Measurements from ENCODE around the gene ASCL5.

ASCL5 gene

GRCh38 chr1:201072149-201072548, 54.8 kb downstream of the ASCL5 start:
- no peaks in the 10 kb centered on the region for H3K36me3 ChIP-seq (ENCODE audit: control insufficient read depth, low read depth, low read length)
- H3K4me1 ChIP-seq (ENCODE audit: control insufficient read depth, low read depth, low read length): no peaks in the 10 kb centered on the region
- H3K27ac ChIP-seq (ENCODE audit: low read length): no peak overlapping the region
- no peaks in the 10 kb centered on the region for H3K9me3 ChIP-seq (ENCODE audit: control insufficient read depth, low read depth, low read length)
- H3K9ac ChIP-seq (ENCODE audit: low read length): no peak overlapping the region
- H3K27me3 ChIP-seq (ENCODE audit: control insufficient read depth, insufficient read depth, low read length): no peaks in the 10 kb centered on the region
- H3K4me3 ChIP-seq (ENCODE audit: low read length): no peak overlapping the region

- no peak overlapping the region for H3K27ac ChIP-seq (ENCODE audit: low read length)
- no peak overlapping the region for H3K9ac ChIP-seq (ENCODE audit: low read length)
- H3K4me3 ChIP-seq (ENCODE audit: low read length): no peak overlapping the region
- H3K9me3 ChIP-seq (ENCODE audit: control insufficient read depth, low read depth, low read length): no peaks in the 10 kb centered on the region
- H3K4me1 ChIP-seq (ENCODE audit: control insufficient read depth, low read depth, low read length): no peaks in the 10 kb centered on the region
- H3K27me3 ChIP-seq (ENCODE audit: control insufficient read depth, insufficient read depth, low read length): no peaks in the 10 kb centered on the region
- no peaks in the 10 kb centered on the region for H3K36me3 ChIP-seq (ENCODE audit: control insufficient read depth, low read depth, low read length)
These were observed 57.3 kb downstream of the ASCL5 start for GRCh38 chr1:201069636-201070035.

- Histone ChIP-seq H3K9ac (ENCODE audit: low read length) (no peak overlapping the region), H3K27ac (ENCODE audit: low read length) (no peak overlapping the region), H3K4me1 (ENCODE audit: control insufficient read depth, low read depth, low read length) (no peaks in the 10 kb centered on the region), H3K4me3 (ENCODE audit: low read length) (no peak overlapping the region), H3K27me3 (ENCODE audit: control insufficient read depth, insufficient read depth, low read length) (no peaks in the 10 kb centered on the region), H3K9me3 (ENCODE audit: control insufficient read depth, low read depth, low read length) (no peaks in the 10 kb centered on the region), H3K36me3 (ENCODE audit: control insufficient read depth, low read depth, low read length) (no peaks in the 10 kb centered on the region)
These were observed 58.0 kb downstream of the ASCL5 start for GRCh38 chr1:201068976-201069375.

GRCh38 chr1:201066986-201067385, 60.0 kb downstream of the ASCL5 start:
- H3K4me3 ChIP-seq (ENCODE audit: low read length): no peak overlapping the region
- H3K4me1 ChIP-seq (ENCODE audit: control insufficient read depth, low read depth, low read length): peaks cover 5% of the 10 kb centered on the region
- H3K27me3 ChIP-seq (ENCODE audit: control insufficient read depth, insufficient read depth, low read length): no peaks in the 10 kb centered on the region

GRCh38 chr1:201065686-201066085, 61.3 kb downstream of the ASCL5 start:
- H3K36me3 ChIP-seq (ENCODE audit: control insufficient read depth, low read depth, low read length): no peaks in the 10 kb centered on the region
- H3K9ac ChIP-seq (ENCODE audit: low read length): no peak overlapping the region
- no peaks in the 10 kb centered on the region for H3K9me3 ChIP-seq (ENCODE audit: control insufficient read depth, low read depth, low read length)
- peaks cover 5% of the 10 kb centered on the region for H3K4me1 ChIP-seq (ENCODE audit: control insufficient read depth, low read depth, low read length)
- H3K27me3 ChIP-seq (ENCODE audit: control insufficient read depth, insufficient read depth, low read length): no peaks in the 10 kb centered on the region
- H3K27ac ChIP-seq (ENCODE audit: low read length): no peak overlapping the region
- H3K4me3 ChIP-seq (ENCODE audit: low read length): no peak overlapping the region

More at GRCh38 chr1:201066986-201067385, 60.0 kb downstream of the ASCL5 start:
- no peaks in the 10 kb centered on the region for H3K36me3 ChIP-seq (ENCODE audit: control insufficient read depth, low read depth, low read length)
- no peak overlapping the region for H3K27ac ChIP-seq (ENCODE audit: low read length)
- H3K9me3 ChIP-seq (ENCODE audit: control insufficient read depth, low read depth, low read length): no peaks in the 10 kb centered on the region
- no peak overlapping the region for H3K9ac ChIP-seq (ENCODE audit: low read length)

GRCh38 chr1:201064806-201065205, 62.2 kb downstream of the ASCL5 start:
- H3K9me3 ChIP-seq (ENCODE audit: control insufficient read depth, low read depth, low read length): no peaks in the 10 kb centered on the region
- H3K27ac ChIP-seq (ENCODE audit: low read length): no peak overlapping the region
- no peak overlapping the region for H3K4me3 ChIP-seq (ENCODE audit: low read length)
- H3K36me3 ChIP-seq (ENCODE audit: control insufficient read depth, low read depth, low read length): no peaks in the 10 kb centered on the region
- no peaks in the 10 kb centered on the region for H3K27me3 ChIP-seq (ENCODE audit: control insufficient read depth, insufficient read depth, low read length)
- H3K9ac ChIP-seq (ENCODE audit: low read length): no peak overlapping the region
- H3K4me1 ChIP-seq (ENCODE audit: control insufficient read depth, low read depth, low read length): peaks cover 8% of the 10 kb centered on the region
